Astrocyte of the spinal cord (primary cell): ENCODE data around the gene LTBP4.

Source experiments
- DNase-seq: peaks from one replicate; pipeline ENCODE4 v3.0.0; 2011; ENCODE audit warnings: low read depth, low spot score
- H3K4me3 ChIP-seq: 2 replicates; pipeline ENCODE4 v1.5.1; 2011; ENCODE audit warnings: low read depth, mild to moderate bottlenecking, low read length, moderate library complexity
- CTCF ChIP-seq: IDR thresholded peaks from 2 replicates; pipeline ENCODE4 v1.5.1; 2012; ENCODE audit warnings: low read depth, mild to moderate bottlenecking, low read length, inconsistent platforms
- in situ Hi-C: cut with HindIII; loops from 2 replicates; pipeline ENCODE4 v1.10.0; 2017; ENCODE audit warnings: low sequenced_read_pairs

LTBP4 gene

GRCh38 chr19:40596608-40597328, 4.4 kb upstream of the LTBP4 start:
- peak overlapping the region; percentile 53 for H3K4me3 ChIP-seq
- peak; percentile 59 for DNase-seq
- TF ChIP-seq CTCF, result no peak
- in situ Hi-C loops, result no loop called here

- in situ Hi-C loops, result no loop called here
- H3K4me3 ChIP-seq, result peak overlapping the region; percentile 53
- no peak for TF ChIP-seq CTCF
- no peak for DNase-seq
These were observed 3.8 kb upstream of the LTBP4 start for GRCh38 chr19:40597329-40597838.

GRCh38 chr19:40598121-40598917, 2.9 kb upstream of the LTBP4 start:
- in situ Hi-C loops, result no loop called here
- peak overlapping the region; percentile 53 for H3K4me3 ChIP-seq
- TF ChIP-seq CTCF, result peak; percentile 98

GRCh38 chr19:40598918-40599307, 2.3 kb upstream of the LTBP4 start:
- in situ Hi-C loops, result no loop called here
- no peak for TF ChIP-seq CTCF
- no peak overlapping the region for H3K4me3 ChIP-seq
- no peak for DNase-seq

More at GRCh38 chr19:40598121-40598917, 2.9 kb upstream of the LTBP4 start:
- peak; percentile 90 for DNase-seq

- in situ Hi-C loops, result no loop called here
- no peak for TF ChIP-seq CTCF
- DNase-seq, result no peak
- H3K4me3 ChIP-seq, result no peak overlapping the region
These were observed 1.8 kb upstream of the LTBP4 start for GRCh38 chr19:40599331-40599901.

GRCh38 chr19:40599902-40600569, 1.1 kb upstream of the LTBP4 start:
- in situ Hi-C loops, result no loop called here
- no peak overlapping the region for H3K4me3 ChIP-seq
- TF ChIP-seq CTCF, result no peak
- no peak for DNase-seq
